Activated naive CD4-positive, alpha-beta T cell treated with anti-CD3 and anti-CD28 coated beads for 36 hours (primary cell): ENCODE measurements around the gene CD7. TPM values are rescaled to one million over a fixed set of nuclear protein-coding genes. Genes with fewer than 3 reads are reported as not detected.

ENCODE experiments used
- CTCF ChIA-PET: fragments of 350-600 bp; sonication (Branson Sonifier 250); formaldehyde crosslinking; loops from one replicate; lab custom pipeline; 2021; ENCODE audit warnings: antibody characterized with exemption; lab: Charles Lee
- DNase-seq: peaks from one replicate; pipeline ENCODE4 v3.0.0-alpha.2; 2020
- H3K27ac Mint-ChIP-seq: one replicate; pipeline ENCODE4 v1.8.0; 2021; ENCODE audit warnings: mild to moderate bottlenecking, mixed read lengths
- H3K27me3 Mint-ChIP-seq: one replicate; pipeline ENCODE4 v1.8.0; 2021; ENCODE audit warnings: low read depth, mixed read lengths
- H3K36me3 Mint-ChIP-seq: one replicate; pipeline ENCODE4 v1.8.0; 2021; ENCODE audit warnings: low read depth, mixed read lengths
- H3K4me1 Mint-ChIP-seq: one replicate; pipeline ENCODE4 v1.8.0; 2021; ENCODE audit warnings: low read depth, mixed read lengths
- H3K4me3 Mint-ChIP-seq: one replicate; pipeline ENCODE4 v1.8.0; 2021; ENCODE audit warnings: mild to moderate bottlenecking, moderate library complexity, mixed read lengths
- H3K9me3 Mint-ChIP-seq: one replicate; pipeline ENCODE4 v1.8.0; 2021; ENCODE audit warnings: mixed read lengths
- intact Hi-C: fragments of 100-400 bp; cut with micrococcal nuclease; formaldehyde crosslinking; loops from one replicate; pipeline ENCODE4 v1.15.1; 2023
- total RNA-seq, 2 experiments: library from RNA; stranded (reverse); gene quantifications; one replicate each; pipeline ENCODE4 v1.2.3, GENCODE V29; 2021

Gene CD7
- total RNA-seq, 2 experiments from 2014 or later: 635 to 646 TPM

- Mint-ChIP-seq H3K9me3 (peaks cover 3% of the 10 kb centered on the region), H3K27ac (peak overlapping the region; percentile 100), H3K36me3 (peaks cover 11% of the 10 kb centered on the region), H3K27me3 (no peaks in the 10 kb centered on the region), H3K4me1 (peaks cover 79% of the 10 kb centered on the region), H3K4me3 (peak overlapping the region; percentile 93)
- DNase-seq: peak; percentile 58
- intact Hi-C loops: loop anchor here (1.0 kb wide), 1 partner anchor 47 kb away; no protein-coding TSS in a partner anchor
- CTCF ChIA-PET: interaction anchor here (0.9 to 8.4 kb wide), 6 partner anchors 13 to 111 kb away, joined by 3 to 60 read pairs (median 10); partner anchors contain the start of gene CD7
These were observed 14.1 kb downstream of the CD7 start for GRCh38 chr17:82302991-82303943.

- intact Hi-C loops: loop anchor here (1.0 kb wide), 1 partner anchor 48 kb away; no protein-coding TSS in a partner anchor
- H3K4me3 Mint-ChIP-seq: peak overlapping the region; percentile 93
- peaks cover 12% of the 10 kb centered on the region for H3K36me3 Mint-ChIP-seq
- DNase-seq: no peak
- no peaks in the 10 kb centered on the region for H3K27me3 Mint-ChIP-seq
- peak overlapping the region; percentile 100 for H3K27ac Mint-ChIP-seq
- peaks cover 77% of the 10 kb centered on the region for H3K4me1 Mint-ChIP-seq
- CTCF ChIA-PET: interaction anchor here (0.9 to 8.4 kb wide), 4 partner anchors 13 to 111 kb away, joined by 3 to 60 read pairs (median 31); partner anchors contain the start of gene CD7
- peaks cover 3% of the 10 kb centered on the region for H3K9me3 Mint-ChIP-seq
These were observed 14.8 kb downstream of the CD7 start for GRCh38 chr17:82302568-82302963.

GRCh38 chr17:82301916-82302567 is 15.4 kb downstream of the CD7 start:
- peak; percentile 83 for DNase-seq
- H3K27me3 Mint-ChIP-seq: no peaks in the 10 kb centered on the region
- peak overlapping the region; percentile 100 for H3K27ac Mint-ChIP-seq
- H3K4me3 Mint-ChIP-seq: peak overlapping the region; percentile 93
- intact Hi-C loops: loop anchor here (1.0 kb wide), 1 partner anchor 48 kb away; no protein-coding TSS in a partner anchor
- H3K4me1 Mint-ChIP-seq: peaks cover 82% of the 10 kb centered on the region
- peaks cover 3% of the 10 kb centered on the region for H3K9me3 Mint-ChIP-seq
- CTCF ChIA-PET: interaction anchor here (0.9 to 8.4 kb wide), 4 partner anchors 14 to 115 kb away, joined by 3 to 60 read pairs (median 31); partner anchors contain the start of gene CD7
- H3K36me3 Mint-ChIP-seq: peaks cover 12% of the 10 kb centered on the region

GRCh38 chr17:82301300-82301915 is 16.0 kb downstream of the CD7 start:
- intact Hi-C loops: no loop called here
- H3K4me1 Mint-ChIP-seq: peaks cover 82% of the 10 kb centered on the region
- H3K27ac Mint-ChIP-seq: peak overlapping the region; percentile 100
- peak overlapping the region; percentile 93 for H3K4me3 Mint-ChIP-seq
- peak; percentile 51 for DNase-seq
- no peaks in the 10 kb centered on the region for H3K27me3 Mint-ChIP-seq
- H3K9me3 Mint-ChIP-seq: no peaks in the 10 kb centered on the region
- H3K36me3 Mint-ChIP-seq: peaks cover 9% of the 10 kb centered on the region
- CTCF ChIA-PET: interaction anchor here (0.9 to 8.4 kb wide), 7 partner anchors 14 to 116 kb away, joined by 3 to 60 read pairs (median 7); partner anchors contain the start of gene CD7

- H3K4me3 Mint-ChIP-seq: peak overlapping the region; percentile 93
- H3K27me3 Mint-ChIP-seq: no peaks in the 10 kb centered on the region
- H3K9me3 Mint-ChIP-seq: no peaks in the 10 kb centered on the region
- DNase-seq: peak; percentile 89
- intact Hi-C loops: no loop called here
- peaks cover 79% of the 10 kb centered on the region for H3K4me1 Mint-ChIP-seq
- H3K36me3 Mint-ChIP-seq: peaks cover 9% of the 10 kb centered on the region
- H3K27ac Mint-ChIP-seq: peak overlapping the region; percentile 100
- CTCF ChIA-PET: interaction anchor here (0.9 to 8.4 kb wide), 9 partner anchors 15 to 116 kb away, joined by 3 to 60 read pairs (median 4); partner anchors contain the start of genes CD7 and SECTM1
These were observed 16.6 kb downstream of the CD7 start for GRCh38 chr17:82300707-82301270.

- H3K27ac Mint-ChIP-seq: peak overlapping the region; percentile 100
- peak overlapping the region; percentile 93 for H3K4me3 Mint-ChIP-seq
- peaks cover 79% of the 10 kb centered on the region for H3K4me1 Mint-ChIP-seq
- CTCF ChIA-PET: interaction anchor here (0.9 to 8.4 kb wide), 8 partner anchors 16 to 117 kb away, joined by 3 to 60 read pairs (median 4); partner anchors contain the start of genes CD7, HEXD and SECTM1
- peaks cover 12% of the 10 kb centered on the region for H3K36me3 Mint-ChIP-seq
- intact Hi-C loops: no loop called here
- no peaks in the 10 kb centered on the region for H3K9me3 Mint-ChIP-seq
- no peak for DNase-seq
- H3K27me3 Mint-ChIP-seq: no peaks in the 10 kb centered on the region
These were observed 17.2 kb downstream of the CD7 start for GRCh38 chr17:82300228-82300627.

GRCh38 chr17:82299452-82299851 is 18.0 kb downstream of the CD7 start:
- peak; percentile 86 for DNase-seq
- H3K4me3 Mint-ChIP-seq: peak overlapping the region; percentile 93
- H3K27me3 Mint-ChIP-seq: no peaks in the 10 kb centered on the region
- H3K4me1 Mint-ChIP-seq: peaks cover 79% of the 10 kb centered on the region
- CTCF ChIA-PET: interaction anchor here (1.3 to 8.4 kb wide), 4 partner anchors 16 to 118 kb away, joined by 4 to 60 read pairs (median 28); partner anchors contain the start of genes CD7 and HEXD
- peaks cover 15% of the 10 kb centered on the region for H3K36me3 Mint-ChIP-seq
- intact Hi-C loops: loop anchor here (1.0 to 10.0 kb wide), 7 partner anchors 55 to 453 kb away; partner anchors contain the start of genes NARF and TBCD
- no peaks in the 10 kb centered on the region for H3K9me3 Mint-ChIP-seq
- peak overlapping the region; percentile 100 for H3K27ac Mint-ChIP-seq

- H3K36me3 Mint-ChIP-seq: peaks cover 18% of the 10 kb centered on the region
- peak overlapping the region; percentile 93 for H3K4me3 Mint-ChIP-seq
- DNase-seq: no peak
- no peaks in the 10 kb centered on the region for H3K9me3 Mint-ChIP-seq
- no peaks in the 10 kb centered on the region for H3K27me3 Mint-ChIP-seq
- H3K4me1 Mint-ChIP-seq: peaks cover 81% of the 10 kb centered on the region
- CTCF ChIA-PET: interaction anchor here (1.1 to 8.4 kb wide), 5 partner anchors 17 to 119 kb away, joined by 3 to 60 read pairs (median 7); partner anchors contain the start of genes CD7, HEXD and SECTM1
- peak overlapping the region; percentile 100 for H3K27ac Mint-ChIP-seq
- intact Hi-C loops: loop anchor here (1.0 to 10.0 kb wide), 7 partner anchors 54 to 454 kb away; partner anchors contain the start of genes NARF and TBCD
These were observed 18.6 kb downstream of the CD7 start for GRCh38 chr17:82298538-82299421.

- CTCF ChIA-PET: interaction anchor here (1.1 to 8.4 kb wide), 4 partner anchors 18 to 121 kb away, joined by 3 to 60 read pairs (median 26); partner anchors contain the start of genes CD7 and SECTM1
- Mint-ChIP-seq H3K36me3 (peaks cover 20% of the 10 kb centered on the region), H3K27ac (peak overlapping the region; percentile 100), H3K4me1 (peaks cover 76% of the 10 kb centered on the region), H3K27me3 (no peaks in the 10 kb centered on the region), H3K4me3 (peak overlapping the region; percentile 93), H3K9me3 (no peaks in the 10 kb centered on the region)
- peak; percentile 97 for DNase-seq
- intact Hi-C loops: loop anchor here (1.0 to 10.0 kb wide), 8 partner anchors 8 to 454 kb away; partner anchors contain the start of genes CYBC1, NARF and TBCD
These were observed 19.5 kb downstream of the CD7 start for GRCh38 chr17:82297714-82298537.
